HepG2 (cell line): ENCODE data around the gene NAXD. TPM values are rescaled to one million over a fixed set of nuclear protein-coding genes. Genes with fewer than 3 reads are reported as not detected.

Source experiments
- BHLHE40 ChIP-seq: IDR thresholded peaks from 2 replicates; pipeline ENCODE4 v1.6.1; 2011; ENCODE audit warnings: low read length, improper control_type of control experiment
- DNMT3B ChIP-seq: conservative IDR thresholded peaks from 2 replicates; pipeline ENCODE4 v1.6.1; 2016; ENCODE audit warnings: missing biosample characterization, control low read depth
- DPF2 ChIP-seq: sonication (generic); formaldehyde crosslinking; IDR thresholded peaks from 2 replicates; pipeline ENCODE4 v1.4.0; 2020; ENCODE audit warnings: mild to moderate bottlenecking, low read depth, missing genetic modification reagents, borderline replicate concordance
- HES4 ChIP-seq: sonication (generic); formaldehyde crosslinking; IDR thresholded peaks from 2 replicates; pipeline ENCODE4 v1.9.0; 2021; ENCODE audit warnings: mild to moderate bottlenecking, missing genetic modification reagents, borderline replicate concordance
- KAT2B ChIP-seq: fragments of 150-350 bp; IDR thresholded peaks from 2 replicates; pipeline ENCODE4 v1.6.1; 2014; ENCODE audit warnings: low read depth, low read length, borderline replicate concordance
- MEF2D ChIP-seq: sonication (generic); formaldehyde crosslinking; IDR thresholded peaks from 2 replicates; pipeline ENCODE4 v1.5.1; 2020; ENCODE audit warnings: mild to moderate bottlenecking, missing genetic modification reagents
- PCBP1 ChIP-seq: fragments of 200-400 bp; formaldehyde crosslinking; IDR thresholded peaks from 2 replicates; pipeline ENCODE4 v1.6.1; 2017; ENCODE audit warnings: mild to moderate bottlenecking, low read depth, low read length, borderline replicate concordance
- PITX1 ChIP-seq: sonication (generic); formaldehyde crosslinking; IDR thresholded peaks from 2 replicates; pipeline ENCODE4 v1.5.1; 2020; ENCODE audit warnings: mild to moderate bottlenecking, missing genetic modification reagents
- PTBP1 ChIP-seq: fragments of 200-400 bp; formaldehyde crosslinking; IDR thresholded peaks from 2 replicates; pipeline ENCODE4 v1.6.1; 2018; ENCODE audit warnings: low read length, low read depth; ENCODE audit not compliant: poor library complexity, severe bottlenecking
- SNAPC2 ChIP-seq: sonication (generic); formaldehyde crosslinking; IDR thresholded peaks from 2 replicates; pipeline ENCODE4 v1.8.1; 2022; ENCODE audit warnings: mild to moderate bottlenecking, missing genetic modification reagents
- SUZ12 ChIP-seq: fragments of 150-350 bp; IDR thresholded peaks from 2 replicates; pipeline ENCODE4 v1.6.1; 2014; ENCODE audit warnings: low read depth, low read length
- TAF15 ChIP-seq: fragments of 200-400 bp; formaldehyde crosslinking; IDR thresholded peaks from one replicate; pipeline ENCODE4 v1.6.1; 2018; ENCODE audit warnings: mild to moderate bottlenecking, low read depth, low read length; ENCODE audit not compliant: poor library complexity, severe bottlenecking
- ZMYM2 ChIP-seq: sonication (generic); formaldehyde crosslinking; IDR thresholded peaks from 2 replicates; pipeline ENCODE4 v1.8.0; 2022; ENCODE audit warnings: mild to moderate bottlenecking, missing genetic modification reagents
- ZNF510 ChIP-seq: sonication (generic); formaldehyde crosslinking; IDR thresholded peaks from 2 replicates; pipeline ENCODE4 v1.4.0; 2020; ENCODE audit warnings: low read depth, mild to moderate bottlenecking, missing genetic modification reagents
- ZNF740 ChIP-seq: sonication (generic); formaldehyde crosslinking; IDR thresholded peaks from 2 replicates; pipeline ENCODE4 v1.4.0; 2020; ENCODE audit warnings: missing genetic modification reagents
- ZXDC ChIP-seq: sonication (generic); formaldehyde crosslinking; IDR thresholded peaks from 2 replicates; pipeline ENCODE4 v1.5.0; 2020; ENCODE audit warnings: mild to moderate bottlenecking, missing genetic modification reagents
- polyA plus RNA-seq, 8 experiments: library from polyadenylated mRNA; depleted of rRNA in 3 of 8; stranded (reverse) in 7 of 8; unstranded in 1 of 8; fragments of >200 nt; fragmentation: Illumina TruSeq in 4 of 8; extraction: Trizol in 4 of 8; gene quantifications; 2 replicates each; pipeline versions ENCODE4 v1.2.1 to v1.2.3, GENCODE V29; 2011 to 2016; ENCODE audit warnings: low read depth in 4 of 8, missing spikeins in 1 of 8, mixed read lengths in 1 of 8; ENCODE audit not compliant: insufficient read depth in 1 of 8
- total RNA-seq, 5 experiments: library from RNA; depleted of rRNA; stranded (reverse); fragments of >200 nt; fragmentation: Illumina TruSeq; extraction: Trizol; gene quantifications; 2 replicates each; pipeline ENCODE4 v1.2.3, GENCODE V29; 2016; ENCODE audit warnings: low read depth in 1 of 5
- TF ChIP-seq, protein P1 (sequence below): sonication (generic); formaldehyde crosslinking; IDR thresholded peaks from 2 replicates; pipeline ENCODE4 v1.5.0; 2020; ENCODE audit warnings: missing genetic modification reagents, mild to moderate bottlenecking, borderline replicate concordance
- TF ChIP-seq, protein P2 (sequence below): IDR thresholded peaks from 2 replicates; pipeline ENCODE4 v1.6.1; 2016; ENCODE audit warnings: mild to moderate bottlenecking
- TF ChIP-seq, protein P3 (sequence below): sonication (generic); formaldehyde crosslinking; IDR thresholded peaks from 2 replicates; pipeline ENCODE4 v1.8.0; 2022; ENCODE audit warnings: missing genetic modification reagents, mild to moderate bottlenecking, moderate library complexity, borderline replicate concordance
- TF ChIP-seq, protein P4 (sequence below): sonication (generic); formaldehyde crosslinking; IDR thresholded peaks from 2 replicates; pipeline ENCODE4 v1.5.0; 2020; ENCODE audit warnings: mild to moderate bottlenecking, missing genetic modification reagents, borderline replicate concordance

The NAXD gene
- total and polyA plus RNA-seq, 2 of the 13 experiments (the other 11 are each of a cell fraction or from before 2014, with no cell fraction given): 19.0 to 23.2 TPM

DNA sequence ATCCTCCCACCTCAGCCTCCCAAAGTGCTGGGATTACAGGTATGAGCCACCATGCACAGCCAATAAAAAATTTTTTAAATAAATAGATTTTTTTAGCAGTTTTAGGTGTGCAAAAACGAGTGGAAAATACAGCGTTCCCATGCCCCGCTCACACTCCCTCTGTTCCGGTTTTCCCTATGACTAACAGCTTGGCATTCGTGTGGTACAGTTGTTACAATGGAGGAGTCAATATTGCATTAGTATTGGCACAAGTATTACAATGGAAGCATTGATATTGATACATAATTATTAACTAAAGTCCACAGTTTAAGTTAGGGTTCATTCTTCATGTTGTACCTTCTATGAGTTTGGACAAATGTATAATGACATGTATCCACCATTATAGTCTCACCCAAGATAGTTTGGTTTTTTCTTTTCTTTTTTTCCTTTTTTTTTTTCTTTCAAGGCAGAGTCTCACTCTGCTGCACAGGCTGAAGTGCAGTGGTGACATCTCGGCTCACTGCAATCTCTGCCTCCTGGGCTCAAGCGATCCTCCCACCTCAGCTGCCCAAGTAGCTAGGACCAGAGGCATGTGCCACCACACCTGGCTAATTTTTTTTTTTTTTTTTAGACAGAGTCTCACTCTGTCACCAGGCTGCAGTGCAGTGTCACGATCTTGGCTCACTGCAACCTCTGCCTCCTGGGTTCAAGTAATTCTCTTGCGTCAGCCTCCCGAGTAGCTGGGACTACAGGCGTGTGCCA, 38.4 kb upstream of the NAXD start (continued):
- TF ChIP-seq SUZ12: no peak
- TF ChIP-seq PITX1 (CRISPR knock-in tag): no peak
- TF ChIP-seq, protein P1, sequence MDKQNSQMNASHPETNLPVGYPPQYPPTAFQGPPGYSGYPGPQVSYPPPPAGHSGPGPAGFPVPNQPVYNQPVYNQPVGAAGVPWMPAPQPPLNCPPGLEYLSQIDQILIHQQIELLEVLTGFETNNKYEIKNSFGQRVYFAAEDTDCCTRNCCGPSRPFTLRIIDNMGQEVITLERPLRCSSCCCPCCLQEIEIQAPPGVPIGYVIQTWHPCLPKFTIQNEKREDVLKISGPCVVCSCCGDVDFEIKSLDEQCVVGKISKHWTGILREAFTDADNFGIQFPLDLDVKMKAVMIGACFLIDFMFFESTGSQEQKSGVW (CRISPR knock-in tag): no peak
- TF ChIP-seq ZXDC: no peak
- TF ChIP-seq MEF2D: no peak
- no peak for TF ChIP-seq DNMT3B
- no peak for TF ChIP-seq ZMYM2 (CRISPR knock-in tag)
- no peak for TF ChIP-seq ZNF740
- TF ChIP-seq, protein P2, sequence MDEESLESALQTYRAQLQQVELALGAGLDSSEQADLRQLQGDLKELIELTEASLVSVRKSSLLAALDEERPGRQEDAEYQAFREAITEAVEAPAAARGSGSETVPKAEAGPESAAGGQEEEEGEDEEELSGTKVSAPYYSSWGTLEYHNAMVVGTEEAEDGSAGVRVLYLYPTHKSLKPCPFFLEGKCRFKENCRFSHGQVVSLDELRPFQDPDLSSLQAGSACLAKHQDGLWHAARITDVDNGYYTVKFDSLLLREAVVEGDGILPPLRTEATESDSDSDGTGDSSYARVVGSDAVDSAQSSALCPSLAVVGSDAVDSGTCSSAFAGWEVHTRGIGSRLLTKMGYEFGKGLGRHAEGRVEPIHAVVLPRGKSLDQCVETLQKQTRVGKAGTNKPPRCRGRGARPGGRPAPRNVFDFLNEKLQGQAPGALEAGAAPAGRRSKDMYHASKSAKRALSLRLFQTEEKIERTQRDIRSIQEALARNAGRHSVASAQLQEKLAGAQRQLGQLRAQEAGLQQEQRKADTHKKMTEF (CRISPR knock-in tag): no peak
- TF ChIP-seq DPF2 (CRISPR knock-in tag): peak; percentile 63
- TF ChIP-seq HES4 (CRISPR knock-in tag): no peak
- TF ChIP-seq PCBP1: no peak
- TF ChIP-seq, protein P3, sequence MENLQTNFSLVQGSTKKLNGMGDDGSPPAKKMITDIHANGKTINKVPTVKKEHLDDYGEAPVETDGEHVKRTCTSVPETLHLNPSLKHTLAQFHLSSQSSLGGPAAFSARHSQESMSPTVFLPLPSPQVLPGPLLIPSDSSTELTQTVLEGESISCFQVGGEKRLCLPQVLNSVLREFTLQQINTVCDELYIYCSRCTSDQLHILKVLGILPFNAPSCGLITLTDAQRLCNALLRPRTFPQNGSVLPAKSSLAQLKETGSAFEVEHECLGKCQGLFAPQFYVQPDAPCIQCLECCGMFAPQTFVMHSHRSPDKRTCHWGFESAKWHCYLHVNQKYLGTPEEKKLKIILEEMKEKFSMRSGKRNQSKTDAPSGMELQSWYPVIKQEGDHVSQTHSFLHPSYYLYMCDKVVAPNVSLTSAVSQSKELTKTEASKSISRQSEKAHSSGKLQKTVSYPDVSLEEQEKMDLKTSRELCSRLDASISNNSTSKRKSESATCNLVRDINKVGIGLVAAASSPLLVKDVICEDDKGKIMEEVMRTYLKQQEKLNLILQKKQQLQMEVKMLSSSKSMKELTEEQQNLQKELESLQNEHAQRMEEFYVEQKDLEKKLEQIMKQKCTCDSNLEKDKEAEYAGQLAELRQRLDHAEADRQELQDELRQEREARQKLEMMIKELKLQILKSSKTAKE (CRISPR knock-in tag): no peak
- TF ChIP-seq BHLHE40: 0 out of 2 replicates have a peak, but pooled peaks have one; percentile 9
- no peak for TF ChIP-seq ZNF510 (CRISPR knock-in tag)
- no peak for TF ChIP-seq TAF15
- TF ChIP-seq, protein P4, sequence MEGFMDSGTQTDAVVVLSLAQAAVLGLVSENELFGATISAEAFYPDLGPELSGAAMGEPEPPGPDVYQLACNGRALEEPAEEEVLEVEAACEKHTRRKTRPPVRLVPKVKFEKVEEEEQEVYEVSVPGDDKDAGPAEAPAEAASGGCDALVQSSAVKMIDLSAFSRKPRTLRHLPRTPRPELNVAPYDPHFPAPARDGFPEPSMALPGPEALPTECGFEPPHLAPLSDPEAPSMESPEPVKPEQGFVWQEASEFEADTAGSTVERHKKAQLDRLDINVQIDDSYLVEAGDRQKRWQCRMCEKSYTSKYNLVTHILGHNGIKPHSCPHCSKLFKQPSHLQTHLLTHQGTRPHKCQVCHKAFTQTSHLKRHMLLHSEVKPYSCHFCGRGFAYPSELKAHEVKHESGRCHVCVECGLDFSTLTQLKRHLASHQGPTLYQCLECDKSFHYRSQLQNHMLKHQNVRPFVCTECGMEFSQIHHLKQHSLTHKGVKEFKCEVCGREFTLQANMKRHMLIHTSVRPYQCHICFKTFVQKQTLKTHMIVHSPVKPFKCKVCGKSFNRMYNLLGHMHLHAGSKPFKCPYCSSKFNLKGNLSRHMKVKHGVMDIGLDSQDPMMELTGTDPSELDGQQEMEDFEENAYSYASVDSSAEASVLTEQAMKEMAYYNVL (CRISPR knock-in tag): no peak
- TF ChIP-seq KAT2B: no peak
- TF ChIP-seq SNAPC2 (CRISPR knock-in tag): no peak
- no peak for TF ChIP-seq PTBP1
